Smooth muscle cell (in vitro differentiated cells): ENCODE results near the gene ASB18. TPM values are rescaled to one million over a fixed set of nuclear protein-coding genes. Genes with fewer than 3 reads are reported as not detected.
A peak's percentile ranks its signal among the peaks of the same experiment; 100 is the strongest.

Source experiments
- DNase-seq: peaks from one replicate; lab custom pipeline; 2025; ENCODE audit not compliant: unreplicated experiment; lab: John Stamatoyannopoulos, UW
- H2AFZ ChIP-seq: fragments of 200-600 bp; sonication (generic); 2 replicates; pipeline ENCODE4 v1.6.0; 2016; ENCODE audit warnings: antibody characterized with exemption, low read depth, mild to moderate bottlenecking
- H3F3A ChIP-seq: fragments of 200-600 bp; sonication (generic); 2 replicates; pipeline ENCODE4 v1.6.0; 2017; ENCODE audit warnings: antibody characterized with exemption, low read depth
- H3K27ac ChIP-seq: fragments of 200-600 bp; sonication (generic); 2 replicates; pipeline ENCODE4 v1.5.1; 2016; ENCODE audit warnings: low read depth, mild to moderate bottlenecking
- H3K27me3 ChIP-seq: fragments of 200-600 bp; sonication (generic); 2 replicates; pipeline ENCODE4 v1.6.1; 2016; ENCODE audit warnings: low read depth, mild to moderate bottlenecking
- H3K36me3 ChIP-seq: fragments of 200-600 bp; sonication (generic); 2 replicates; pipeline ENCODE4 v1.5.1; 2016; ENCODE audit warnings: low read depth
- H3K4me1 ChIP-seq: fragments of 200-600 bp; sonication (generic); 2 replicates; pipeline ENCODE4 v1.5.1; 2016; ENCODE audit warnings: low read depth
- H3K4me2 ChIP-seq: fragments of 200-600 bp; sonication (generic); 2 replicates; pipeline ENCODE4 v1.6.0; 2016; ENCODE audit warnings: mild to moderate bottlenecking
- H3K4me3 ChIP-seq: fragments of 200-600 bp; sonication (generic); 2 replicates; pipeline ENCODE4 v1.5.1; 2016; ENCODE audit warnings: mild to moderate bottlenecking
- H3K79me2 ChIP-seq: fragments of 200-600 bp; sonication (generic); 2 replicates; pipeline ENCODE4 v1.6.0; 2016; ENCODE audit warnings: low read depth, mild to moderate bottlenecking
- H3K9ac ChIP-seq: fragments of 200-600 bp; sonication (generic); 2 replicates; pipeline ENCODE4 v1.6.0; 2016; ENCODE audit warnings: low read depth
- H3K9me3 ChIP-seq: fragments of 200-600 bp; sonication (generic); replicated peaks from 2 replicates; pipeline ENCODE4 v1.5.1; 2016; ENCODE audit warnings: low read depth
- H4K20me1 ChIP-seq: fragments of 200-600 bp; sonication (generic); 2 replicates; pipeline ENCODE4 v1.6.0; 2016; ENCODE audit warnings: low read depth
- CTCF ChIP-seq: fragments of 200-600 bp; sonication (generic); IDR thresholded peaks from 2 replicates; pipeline ENCODE4 v1.5.1; 2017; ENCODE audit warnings: borderline replicate concordance, mild to moderate bottlenecking, antibody characterized with exemption; ENCODE audit not compliant: insufficient read depth, poor library complexity, severe bottlenecking
- WGBS: methylation state at CpG from one replicate; pipeline ENCODE4 v1.1.7; 2016; ENCODE audit warnings: low lambda C conversion rate; 5-methylcytosine and 5-hydroxymethylcytosine counted together
- polyA plus RNA-seq: library from polyadenylated mRNA; unstranded; fragments of >200 nt; fragmentation: Nextera tagmentation; extraction: Ambion mirVana; gene quantifications from 2 replicates; pipeline ENCODE4 v1.2.1, GENCODE V29; 2016
- total RNA-seq: library from RNA; depleted of rRNA; stranded (reverse); fragments of >200 nt; gene quantifications from 2 replicates; pipeline ENCODE4 v1.2.3, GENCODE V29; 2014

ASB18 gene
- total and polyA plus RNA-seq, 2 experiments from 2014 or later = 0.05 TPM; not detected in 1

- H3K4me3 ChIP-seq = peak overlapping the region; percentile 48
- H4K20me1 ChIP-seq = no peaks in the 10 kb centered on the region
- under 1% methylated on average over 61 of the region's 112 CpGs for WGBS
- TF ChIP-seq CTCF = no peak
- H3K79me2 ChIP-seq = no peaks in the 10 kb centered on the region
- H3K4me2 ChIP-seq = peak overlapping the region; percentile 97
- H3K27me3 ChIP-seq = peaks cover 100% of the 10 kb centered on the region
- no peaks in the 10 kb centered on the region for H3F3A ChIP-seq
- DNase-seq = no peak
- peaks cover 51% of the 10 kb centered on the region for H3K4me1 ChIP-seq
- H3K9ac ChIP-seq = no peak overlapping the region
- no peaks in the 10 kb centered on the region for H3K36me3 ChIP-seq
- no peak overlapping the region for H3K27ac ChIP-seq
- H2AFZ ChIP-seq = no peak overlapping the region
- no peaks in the 10 kb centered on the region for H3K9me3 ChIP-seq
Measured at GRCh38 chr2:236167297-236168109, 96.7 kb downstream of the ASB18 start.

- no peaks in the 10 kb centered on the region for H4K20me1 ChIP-seq
- no peaks in the 10 kb centered on the region for H3K79me2 ChIP-seq
- WGBS = 3% methylated on average over 28 of the region's 29 CpGs
- peak overlapping the region; percentile 97 for H3K4me2 ChIP-seq
- peaks cover 100% of the 10 kb centered on the region for H3K27me3 ChIP-seq
- H3K9ac ChIP-seq = no peak overlapping the region
- H3K4me3 ChIP-seq = peak overlapping the region; percentile 48
- no peaks in the 10 kb centered on the region for H3K36me3 ChIP-seq
- no peak for TF ChIP-seq CTCF
- H3F3A ChIP-seq = no peaks in the 10 kb centered on the region
- H2AFZ ChIP-seq = no peak overlapping the region
- H3K9me3 ChIP-seq = no peaks in the 10 kb centered on the region
- H3K27ac ChIP-seq = no peak overlapping the region
- peaks cover 44% of the 10 kb centered on the region for H3K4me1 ChIP-seq
- no peak for DNase-seq
Measured at GRCh38 chr2:236166796-236167296, 97.4 kb downstream of the ASB18 start.

- Histone ChIP-seq H4K20me1 (no peaks in the 10 kb centered on the region), H3K4me2 (peak overlapping the region; percentile 97), H3K79me2 (no peaks in the 10 kb centered on the region), H3K4me1 (peaks cover 38% of the 10 kb centered on the region), H3K4me3 (peak overlapping the region; percentile 29), H3K27me3 (peaks cover 100% of the 10 kb centered on the region), H3K27ac (no peak overlapping the region), H3K36me3 (no peaks in the 10 kb centered on the region), H3F3A (no peaks in the 10 kb centered on the region), H3K9me3 (no peaks in the 10 kb centered on the region), H2AFZ (no peak overlapping the region), H3K9ac (no peak overlapping the region)
- DNase-seq = no peak
- no peak for TF ChIP-seq CTCF
- WGBS = 19% methylated on average over 56 of the region's 58 CpGs
Measured at GRCh38 chr2:236165842-236166795, 98.1 kb downstream of the ASB18 start.
